AG09309 (cell line): ENCODE measurements around the gene TMEM138.
A peak's percentile ranks its signal among the peaks of the same experiment; 100 is the strongest.

Experiments used
- DNase-seq: peaks from one replicate; pipeline ENCODE4 v3.0.0-alpha.2; 2010; ENCODE audit warnings: low read depth
- H3K4me3 ChIP-seq: 2 replicates; pipeline ENCODE4 v1.5.1; 2011; ENCODE audit warnings: mild to moderate bottlenecking, low read depth, low read length, moderate library complexity; ENCODE audit not compliant: control insufficient read depth
- TF ChIP-seq, protein P1 (sequence below): IDR thresholded peaks from 2 replicates; pipeline ENCODE4 v1.5.1; 2011; ENCODE audit warnings: mild to moderate bottlenecking, low read depth, low read length, inconsistent platforms; ENCODE audit not compliant: insufficient read depth, control insufficient read depth; ENCODE audit errors: missing control alignments

TMEM138 gene

DNA sequence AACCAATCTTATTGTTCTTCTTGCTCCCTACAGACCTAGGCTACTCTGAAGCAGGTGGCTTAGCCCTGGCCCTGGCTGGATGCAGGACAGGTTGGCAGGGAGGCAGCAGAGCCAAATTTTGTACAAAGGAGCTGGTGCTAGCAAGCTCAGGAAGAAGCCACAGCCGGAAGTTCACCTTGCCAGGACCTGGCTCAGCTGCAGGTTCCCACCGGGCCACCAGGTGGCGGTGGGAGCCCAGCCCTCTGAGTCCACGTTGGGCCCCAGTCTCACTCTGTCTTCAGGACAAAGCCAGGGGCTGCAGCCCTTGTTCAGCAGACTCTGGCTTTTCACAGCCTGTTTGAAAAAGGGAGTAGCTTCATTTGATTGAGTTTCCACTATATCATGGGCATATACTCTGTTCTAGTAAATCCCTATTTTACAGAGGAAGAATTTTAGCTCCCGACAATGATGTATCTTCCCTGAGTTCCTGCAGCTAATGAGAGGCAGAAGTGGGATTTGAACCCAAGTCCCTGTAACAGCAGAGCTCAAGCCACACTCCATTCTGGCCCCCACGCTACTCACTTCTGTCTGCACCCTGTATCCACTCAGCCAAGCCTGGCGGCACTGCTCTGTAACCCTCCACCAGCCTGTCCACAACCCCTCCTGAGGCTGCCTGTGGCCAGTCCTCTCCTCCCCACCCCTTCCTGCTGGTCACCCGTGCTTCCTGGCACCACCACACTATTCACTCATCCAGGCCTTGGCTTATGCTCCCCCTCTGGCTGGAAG, 25.8 kb upstream of the TMEM138 start:
- no peak for DNase-seq
- no peak overlapping the region for H3K4me3 ChIP-seq
- TF ChIP-seq, protein P1, sequence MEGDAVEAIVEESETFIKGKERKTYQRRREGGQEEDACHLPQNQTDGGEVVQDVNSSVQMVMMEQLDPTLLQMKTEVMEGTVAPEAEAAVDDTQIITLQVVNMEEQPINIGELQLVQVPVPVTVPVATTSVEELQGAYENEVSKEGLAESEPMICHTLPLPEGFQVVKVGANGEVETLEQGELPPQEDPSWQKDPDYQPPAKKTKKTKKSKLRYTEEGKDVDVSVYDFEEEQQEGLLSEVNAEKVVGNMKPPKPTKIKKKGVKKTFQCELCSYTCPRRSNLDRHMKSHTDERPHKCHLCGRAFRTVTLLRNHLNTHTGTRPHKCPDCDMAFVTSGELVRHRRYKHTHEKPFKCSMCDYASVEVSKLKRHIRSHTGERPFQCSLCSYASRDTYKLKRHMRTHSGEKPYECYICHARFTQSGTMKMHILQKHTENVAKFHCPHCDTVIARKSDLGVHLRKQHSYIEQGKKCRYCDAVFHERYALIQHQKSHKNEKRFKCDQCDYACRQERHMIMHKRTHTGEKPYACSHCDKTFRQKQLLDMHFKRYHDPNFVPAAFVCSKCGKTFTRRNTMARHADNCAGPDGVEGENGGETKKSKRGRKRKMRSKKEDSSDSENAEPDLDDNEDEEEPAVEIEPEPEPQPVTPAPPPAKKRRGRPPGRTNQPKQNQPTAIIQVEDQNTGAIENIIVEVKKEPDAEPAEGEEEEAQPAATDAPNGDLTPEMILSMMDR: peak; percentile 99

DNA sequence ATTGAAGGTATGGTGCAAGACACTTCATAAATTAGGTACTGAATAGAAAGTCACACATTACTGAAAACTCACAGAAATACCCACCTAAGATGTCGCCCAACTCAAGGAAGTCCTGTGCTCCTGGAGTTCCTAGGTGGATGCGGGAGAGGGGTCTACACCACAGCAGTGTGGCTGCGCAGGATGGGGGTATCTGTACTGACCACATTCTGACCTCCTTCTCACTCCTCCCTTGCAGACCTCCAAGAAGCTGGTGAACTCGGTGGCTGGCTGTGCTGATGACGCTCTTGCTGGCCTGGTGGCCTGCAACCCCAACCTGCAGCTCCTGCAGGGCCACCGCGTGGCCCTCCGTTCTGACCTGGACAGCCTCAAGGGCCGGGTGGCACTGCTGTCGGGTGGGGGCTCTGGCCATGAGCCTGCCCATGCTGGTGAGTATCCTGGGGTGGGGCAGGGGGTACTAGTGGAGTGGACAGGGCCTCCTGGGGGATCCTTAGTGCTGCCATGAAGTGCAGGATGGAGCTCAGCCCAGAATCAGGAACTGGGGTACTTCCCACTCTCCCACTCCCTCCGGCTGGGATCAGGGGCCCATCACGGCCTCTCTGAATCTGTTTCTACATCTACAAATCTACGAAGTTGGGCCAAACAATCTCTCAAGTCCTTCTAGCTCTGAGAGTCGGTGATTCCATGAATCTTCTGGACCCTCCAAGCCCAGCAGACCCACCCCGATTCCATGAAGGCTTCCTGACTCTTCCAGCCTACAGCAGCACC, 24.3 kb upstream of the TMEM138 start:
- H3K4me3 ChIP-seq: no peak overlapping the region
- TF ChIP-seq, protein P1: no peak
- DNase-seq: no peak

DNA sequence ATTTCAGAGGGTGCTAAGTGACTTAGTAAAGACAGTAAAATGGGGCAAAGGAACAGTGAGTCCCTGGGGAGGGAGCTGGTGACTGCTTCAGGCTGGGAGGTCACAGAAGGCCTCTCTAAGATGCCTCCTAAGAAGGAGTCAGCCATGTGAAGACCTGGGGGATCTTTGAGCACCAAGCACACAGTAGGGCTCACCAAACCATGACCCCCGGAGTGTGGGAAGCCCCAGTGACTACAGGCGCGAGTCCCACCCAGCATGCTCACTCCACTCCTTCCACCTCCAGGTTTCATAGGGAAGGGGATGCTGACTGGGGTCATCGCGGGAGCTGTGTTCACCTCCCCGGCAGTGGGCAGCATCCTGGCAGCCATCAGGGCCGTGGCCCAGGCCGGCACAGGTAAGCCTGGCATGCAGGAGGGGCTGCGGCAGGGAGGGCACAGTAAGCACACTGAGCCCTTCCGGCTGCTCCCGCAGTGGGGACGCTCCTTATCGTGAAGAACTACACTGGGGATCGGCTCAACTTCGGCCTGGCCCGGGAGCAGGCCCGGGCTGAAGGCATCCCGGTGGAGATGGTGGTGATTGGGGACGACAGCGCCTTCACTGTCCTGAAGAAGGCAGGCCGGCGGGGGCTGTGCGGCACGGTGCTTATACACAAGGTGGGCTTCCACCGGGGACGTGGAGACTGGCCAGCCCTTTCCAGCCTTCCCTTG, 23.2 kb upstream of the TMEM138 start:
- TF ChIP-seq, protein P1: no peak
- DNase-seq: no peak
- no peak overlapping the region for H3K4me3 ChIP-seq

DNA sequence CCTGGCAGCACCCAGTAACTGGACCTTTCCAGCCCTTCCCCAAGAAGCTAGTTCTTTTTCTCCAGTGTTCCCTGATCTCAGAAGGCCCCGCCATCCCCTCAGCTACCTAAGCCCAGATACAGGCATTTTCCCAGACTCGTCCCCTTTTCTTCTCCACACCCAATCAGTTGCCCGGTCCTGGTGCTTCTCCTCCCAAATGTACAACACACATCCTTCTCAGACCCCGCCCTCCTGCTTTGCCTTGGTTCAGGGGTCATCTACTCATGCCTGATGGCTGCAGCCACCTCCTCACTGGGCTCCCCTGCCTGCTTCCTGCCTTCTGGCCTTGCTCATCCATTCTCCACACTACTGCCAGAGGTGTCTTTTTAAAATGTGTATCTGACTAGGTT, 22.7 kb upstream of the TMEM138 start:
- no peak overlapping the region for H3K4me3 ChIP-seq
- TF ChIP-seq, protein P1: no peak
- DNase-seq: no peak

DNA sequence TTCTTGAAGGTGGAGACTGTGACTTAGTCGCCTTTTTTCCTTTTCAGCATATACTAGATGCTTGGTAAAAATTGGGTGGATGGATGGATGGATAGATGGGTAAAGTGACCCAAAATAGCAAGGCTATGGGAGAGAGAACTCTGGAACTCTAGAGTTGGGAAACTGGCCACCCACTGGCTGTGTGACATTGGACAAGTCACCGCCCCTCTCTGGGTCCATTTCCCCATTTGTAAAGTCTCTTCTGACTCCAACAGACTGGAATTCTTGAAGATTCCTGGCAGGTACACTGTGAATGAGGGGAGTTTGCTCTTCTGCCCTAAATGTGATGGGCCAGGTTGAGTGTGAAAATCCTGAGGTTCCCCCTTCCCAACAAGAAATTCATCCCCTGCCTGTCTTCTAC, 21.2 kb upstream of the TMEM138 start:
- H3K4me3 ChIP-seq: no peak overlapping the region
- TF ChIP-seq, protein P1: no peak
- no peak for DNase-seq

DNA sequence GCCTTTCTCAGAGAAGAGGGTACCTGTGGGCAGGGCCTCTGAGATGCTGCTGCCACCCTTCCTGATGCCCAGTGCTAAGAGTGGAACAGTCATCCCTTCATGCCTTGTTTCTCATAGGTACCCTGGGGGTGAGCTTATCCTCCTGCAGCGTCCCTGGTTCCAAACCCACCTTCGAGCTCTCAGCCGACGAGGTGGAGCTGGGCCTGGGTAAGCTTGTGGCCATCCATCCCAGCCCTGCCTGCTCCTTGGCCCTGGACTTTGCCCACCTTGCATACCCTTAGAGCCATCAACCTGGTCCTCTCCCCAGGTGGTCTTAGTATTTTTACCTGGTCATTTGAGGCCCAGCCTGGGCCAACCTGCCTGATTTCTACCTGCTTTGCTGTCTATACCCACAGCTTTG, 20.5 kb upstream of the TMEM138 start:
- DNase-seq: no peak
- TF ChIP-seq, protein P1: no peak
- H3K4me3 ChIP-seq: no peak overlapping the region
